Effector memory CD8-positive, alpha-beta T cell (primary cell): ENCODE measurements around the gene IRAK1.

Experiments used
- ATAC-seq: fragments of 150-1000 bp; cut with Tn5 transposase; replicated peaks from 2 replicates; pipeline ENCODE4 v1.10.0; 2021; ENCODE audit warnings: mild to moderate bottlenecking, moderate library complexity
- DNase-seq, 3 experiments: peaks; one replicate each; pipeline ENCODE4 v3.0.0; 2021
- H3K27ac Mint-ChIP-seq, 2 donors: one replicate each; pipeline ENCODE4 v1.8.0; 2022; ENCODE audit warnings: mild to moderate bottlenecking in 2 of 2, mixed read lengths in 2 of 2, moderate library complexity in 2 of 2
- H3K27me3 Mint-ChIP-seq, 2 donors: one replicate each; pipeline ENCODE4 v1.8.0; 2022; ENCODE audit warnings: mixed read lengths in 2 of 2
- H3K36me3 Mint-ChIP-seq: one replicate; pipeline ENCODE4 v1.8.0; 2022; ENCODE audit warnings: mild to moderate bottlenecking, moderate library complexity, mixed read lengths; ENCODE audit not compliant: insufficient read depth
- H3K4me1 Mint-ChIP-seq, 2 donors: one replicate each; pipeline ENCODE4 v1.8.0; 2022; ENCODE audit warnings: low read depth in 2 of 2, mixed read lengths in 2 of 2
- H3K4me3 Mint-ChIP-seq, 2 donors: one replicate each; pipeline ENCODE4 v1.8.0; 2022; ENCODE audit warnings: mild to moderate bottlenecking in 2 of 2, mixed read lengths in 2 of 2, moderate library complexity in 2 of 2
- H3K9me3 Mint-ChIP-seq, 2 donors: one replicate each; pipeline ENCODE4 v1.8.0; 2022; ENCODE audit warnings: mixed read lengths in 2 of 2

The IRAK1 gene

DNA sequence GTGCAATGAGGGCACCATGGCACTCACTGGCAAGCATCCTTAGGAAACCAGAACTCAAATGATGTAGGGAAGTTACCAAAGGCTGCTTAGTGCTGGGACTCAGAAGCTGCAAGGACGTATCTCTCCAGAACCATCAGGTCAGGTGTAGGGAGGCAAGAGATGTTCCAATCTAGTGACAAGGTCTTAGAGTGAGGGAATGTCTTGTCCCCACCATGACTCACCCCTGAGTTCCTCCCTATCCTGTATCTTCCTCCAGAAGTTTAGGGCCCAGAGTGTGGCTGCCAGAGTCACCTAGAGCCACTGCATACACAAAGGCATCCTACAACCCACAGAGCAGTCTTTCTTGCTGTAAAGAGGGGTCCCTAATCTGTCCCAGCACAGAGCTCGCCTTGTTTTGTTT is 14.1 kb upstream of the IRAK1 start:
- H3K36me3 Mint-ChIP-seq: peaks cover 67% of the 10 kb centered on the region
- H3K9me3 Mint-ChIP-seq: no peaks in the 10 kb centered on the region
- no peak overlapping the region for H3K27ac Mint-ChIP-seq
- H3K4me3 Mint-ChIP-seq: no peak overlapping the region
- no peaks in the 10 kb centered on the region for H3K27me3 Mint-ChIP-seq
- no peak for ATAC-seq
- DNase-seq: no peak
- peaks cover 11 to 16% of the 10 kb centered on the region in 2 donors for H3K4me1 Mint-ChIP-seq

- no peak overlapping the region for H3K4me3 Mint-ChIP-seq
- peaks cover 71% of the 10 kb centered on the region for H3K36me3 Mint-ChIP-seq
- H3K27me3 Mint-ChIP-seq: no peaks in the 10 kb centered on the region
- H3K4me1 Mint-ChIP-seq: peaks cover 11 to 14% of the 10 kb centered on the region in 2 donors
- DNase-seq (no peak), ATAC-seq (no peak)
- no peaks in the 10 kb centered on the region for H3K9me3 Mint-ChIP-seq
- H3K27ac Mint-ChIP-seq: peak overlapping the region in 1 of 2 donors; percentile 84
Measured at GRCh38 chrX:154032653-154033052, 13.0 kb upstream of the IRAK1 start.

GRCh38 chrX:154032160-154032559 is 12.5 kb upstream of the IRAK1 start:
- ATAC-seq: no peak
- H3K27me3 Mint-ChIP-seq: no peaks in the 10 kb centered on the region
- peaks cover 11 to 14% of the 10 kb centered on the region in 2 donors for H3K4me1 Mint-ChIP-seq
- no peak overlapping the region for H3K4me3 Mint-ChIP-seq
- H3K27ac Mint-ChIP-seq: no peak overlapping the region
- no peaks in the 10 kb centered on the region for H3K9me3 Mint-ChIP-seq
- DNase-seq: no peak
- H3K36me3 Mint-ChIP-seq: peaks cover 70% of the 10 kb centered on the region

GRCh38 chrX:154030715-154031305 is 11.1 kb upstream of the IRAK1 start:
- ATAC-seq (no peak), DNase-seq (no peak)
- Mint-ChIP-seq H3K27me3 (no peaks in the 10 kb centered on the region), H3K4me1 (peaks cover 4 to 9% of the 10 kb centered on the region in 2 donors), H3K36me3 (peaks cover 62% of the 10 kb centered on the region), H3K9me3 (no peaks in the 10 kb centered on the region), H3K4me3 (no peak overlapping the region), H3K27ac (no peak overlapping the region)

DNA sequence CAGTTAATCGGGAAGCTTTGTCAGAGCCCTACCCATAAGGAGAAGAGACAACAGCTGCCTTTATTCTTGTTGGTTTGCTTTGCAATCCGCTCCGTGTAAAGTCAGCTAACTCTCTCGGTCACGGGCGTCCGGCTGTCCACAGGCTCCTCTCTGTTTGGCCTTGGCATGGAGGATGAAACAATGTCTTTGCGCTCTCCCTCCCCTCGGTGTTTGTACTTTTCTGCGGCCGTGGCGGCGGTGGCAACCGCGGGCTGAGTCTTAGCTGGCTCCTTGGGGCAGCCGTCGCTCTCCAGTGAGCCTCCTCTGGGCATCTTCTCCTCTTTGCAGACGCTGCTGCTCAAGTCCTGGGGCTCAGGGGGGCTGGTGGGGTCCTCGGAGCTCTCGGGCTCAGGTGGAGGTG is 10.6 kb upstream of the IRAK1 start:
- ATAC-seq (no peak), DNase-seq (no peak)
- Mint-ChIP-seq H3K36me3 (peaks cover 61% of the 10 kb centered on the region), H3K4me1 (peaks cover 4 to 9% of the 10 kb centered on the region in 2 donors), H3K9me3 (no peaks in the 10 kb centered on the region), H3K27me3 (no peaks in the 10 kb centered on the region), H3K4me3 (no peak overlapping the region), H3K27ac (no peak overlapping the region)

DNA sequence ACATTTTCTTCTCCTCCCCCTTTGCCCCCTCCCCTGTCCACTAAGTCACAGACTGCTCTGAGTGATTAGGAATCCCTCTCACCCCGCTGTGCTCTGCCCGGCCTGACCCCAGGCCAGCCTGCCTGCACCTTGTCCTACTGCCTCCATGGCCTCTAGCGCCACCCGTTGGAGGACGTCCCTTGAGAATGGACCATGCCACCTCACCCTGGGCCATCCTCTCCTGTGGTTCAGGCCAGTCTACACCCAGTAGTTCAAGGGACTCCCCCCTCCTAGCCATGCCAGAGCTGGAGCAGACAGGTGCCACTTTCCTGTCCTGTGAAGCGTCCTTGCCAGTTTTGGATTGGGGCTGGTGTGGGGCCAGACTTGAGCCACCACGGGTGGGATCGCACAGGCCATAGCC is 9.7 kb upstream of the IRAK1 start:
- Mint-ChIP-seq H3K4me3 (no peak overlapping the region), H3K27me3 (no peaks in the 10 kb centered on the region), H3K27ac (peak overlapping the region in 1 of 2 donors; percentile 87), H3K9me3 (no peaks in the 10 kb centered on the region), H3K36me3 (peaks cover 57% of the 10 kb centered on the region), H3K4me1 (peaks cover 0 to 9% of the 10 kb centered on the region in 2 donors)
- ATAC-seq: no peak
- DNase-seq: no peak

DNA sequence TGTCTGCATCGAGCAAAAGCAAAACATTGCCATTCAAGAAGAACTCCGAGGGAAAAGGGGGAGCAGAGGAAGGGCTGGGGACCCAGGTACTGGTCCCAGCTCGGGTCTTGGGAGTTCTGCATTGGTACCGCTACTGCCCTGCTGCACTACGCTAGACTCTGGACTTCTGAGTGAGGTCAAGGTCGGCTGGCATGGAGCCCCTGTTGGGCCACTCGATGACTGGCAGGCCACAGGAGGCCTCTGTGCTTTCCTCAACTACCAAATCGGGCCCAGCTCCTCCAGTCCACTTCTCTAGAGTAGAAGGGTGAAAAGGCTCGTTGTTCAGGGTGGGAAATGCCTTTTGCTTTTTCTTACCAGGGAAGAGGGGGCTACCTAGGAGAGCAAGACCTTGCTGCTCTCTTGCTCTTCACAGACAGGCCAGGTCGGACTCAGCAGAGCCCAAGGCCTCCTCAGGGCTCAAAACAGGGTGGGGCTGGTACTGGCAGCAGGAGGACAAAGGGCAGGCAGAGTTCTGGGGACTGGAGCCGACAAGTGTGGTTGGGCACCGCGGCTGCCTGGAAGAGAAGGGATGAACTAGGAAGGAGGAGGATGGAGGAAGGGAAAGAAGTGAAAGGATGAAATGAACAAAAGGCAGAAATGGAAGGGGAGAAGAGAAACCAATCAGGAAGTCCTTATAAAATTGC is 8.9 kb upstream of the IRAK1 start:
- Mint-ChIP-seq H3K4me3 (peak overlapping the region in 1 of 2 donors; percentile 10), H3K36me3 (peaks cover 52% of the 10 kb centered on the region), H3K27ac (peak overlapping the region; percentile 32 to 87), H3K4me1 (peaks cover 0 to 8% of the 10 kb centered on the region in 2 donors), H3K27me3 (no peaks in the 10 kb centered on the region), H3K9me3 (no peaks in the 10 kb centered on the region)
- DNase-seq: no peak
- no peak for ATAC-seq

- DNase-seq (no peak), ATAC-seq (no peak)
- Mint-ChIP-seq H3K27me3 (no peaks in the 10 kb centered on the region), H3K4me1 (peaks cover 2 to 7% of the 10 kb centered on the region in 2 donors), H3K27ac (peak overlapping the region; percentile 86 to 87), H3K4me3 (no peak overlapping the region), H3K9me3 (no peaks in the 10 kb centered on the region), H3K36me3 (peaks cover 52% of the 10 kb centered on the region)
Measured at GRCh38 chrX:154027986-154028385, 8.3 kb upstream of the IRAK1 start.

DNA sequence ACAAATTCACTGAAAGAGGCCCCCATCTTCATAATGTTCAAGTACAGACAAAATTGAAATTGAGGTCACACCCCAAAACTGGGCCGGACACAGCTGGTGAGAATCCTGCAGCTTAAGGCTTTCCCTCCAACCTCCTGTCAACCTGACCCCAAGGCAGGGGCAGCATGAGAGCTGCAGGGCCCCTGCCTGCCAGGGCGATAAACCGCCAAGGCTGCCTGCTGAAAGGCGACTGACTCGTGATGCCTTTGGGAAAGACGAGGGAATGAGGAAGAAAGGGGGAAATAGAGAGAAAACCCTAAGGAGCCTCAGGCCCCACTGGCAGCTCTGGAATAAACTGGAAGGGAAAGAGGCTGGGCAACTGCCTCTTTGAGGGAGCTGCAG is 7.3 kb upstream of the IRAK1 start:
- no peaks in the 10 kb centered on the region for H3K27me3 Mint-ChIP-seq
- ATAC-seq (no peak), DNase-seq (no peak)
- peaks cover 2 to 7% of the 10 kb centered on the region in 2 donors for H3K4me1 Mint-ChIP-seq
- H3K9me3 Mint-ChIP-seq: no peaks in the 10 kb centered on the region
- H3K27ac Mint-ChIP-seq: no peak overlapping the region
- H3K4me3 Mint-ChIP-seq: no peak overlapping the region
- H3K36me3 Mint-ChIP-seq: peaks cover 44% of the 10 kb centered on the region

- no peaks in the 10 kb centered on the region for H3K27me3 Mint-ChIP-seq
- H3K4me1 Mint-ChIP-seq: peaks cover 2 to 7% of the 10 kb centered on the region in 2 donors
- H3K9me3 Mint-ChIP-seq: no peaks in the 10 kb centered on the region
- H3K27ac Mint-ChIP-seq: no peak overlapping the region
- no peak for DNase-seq
- no peak overlapping the region for H3K4me3 Mint-ChIP-seq
- ATAC-seq: no peak
- peaks cover 38% of the 10 kb centered on the region for H3K36me3 Mint-ChIP-seq
Measured at GRCh38 chrX:154026136-154027021, 6.7 kb upstream of the IRAK1 start.

GRCh38 chrX:154025230-154025629 is 5.5 kb upstream of the IRAK1 start:
- Mint-ChIP-seq H3K9me3 (no peaks in the 10 kb centered on the region), H3K36me3 (peaks cover 37% of the 10 kb centered on the region), H3K27ac (no peak overlapping the region), H3K27me3 (no peaks in the 10 kb centered on the region), H3K4me1 (peaks cover 7 to 11% of the 10 kb centered on the region in 2 donors), H3K4me3 (no peak overlapping the region)
- DNase-seq (no peak), ATAC-seq (no peak)

DNA sequence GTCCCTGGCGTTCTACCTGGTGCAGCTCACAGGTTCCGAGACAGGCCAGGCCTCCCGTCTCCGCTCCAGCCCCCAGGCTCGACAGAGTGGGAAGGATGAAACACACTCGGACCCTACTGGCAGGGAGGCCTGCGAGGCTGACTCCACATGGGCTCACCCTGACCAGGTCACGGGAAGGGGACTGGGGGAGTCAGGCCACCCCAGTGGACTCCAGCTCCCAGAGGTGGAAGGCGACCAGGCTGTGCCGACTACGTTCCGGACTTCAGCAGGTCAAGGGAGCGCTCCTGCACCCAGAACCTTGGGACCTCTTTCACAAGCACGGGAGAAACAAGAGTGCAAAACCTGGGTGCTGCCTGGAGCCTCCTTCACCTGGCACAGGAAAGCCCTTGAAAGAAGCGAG is 4.6 kb upstream of the IRAK1 start:
- no peak overlapping the region for H3K27ac Mint-ChIP-seq
- DNase-seq: no peak
- peaks cover 31% of the 10 kb centered on the region for H3K36me3 Mint-ChIP-seq
- H3K27me3 Mint-ChIP-seq: no peaks in the 10 kb centered on the region
- ATAC-seq: no peak
- H3K4me1 Mint-ChIP-seq: peaks cover 8 to 9% of the 10 kb centered on the region in 2 donors
- no peak overlapping the region for H3K4me3 Mint-ChIP-seq
- no peaks in the 10 kb centered on the region for H3K9me3 Mint-ChIP-seq

- H3K27ac Mint-ChIP-seq: peak overlapping the region in 1 of 2 donors; percentile 58
- no peak for DNase-seq
- H3K27me3 Mint-ChIP-seq: no peaks in the 10 kb centered on the region
- H3K9me3 Mint-ChIP-seq: no peaks in the 10 kb centered on the region
- ATAC-seq: no peak
- H3K36me3 Mint-ChIP-seq: peaks cover 30% of the 10 kb centered on the region
- no peak overlapping the region for H3K4me3 Mint-ChIP-seq
- H3K4me1 Mint-ChIP-seq: peaks cover 11 to 13% of the 10 kb centered on the region in 2 donors
Measured at GRCh38 chrX:154023276-154024000, 3.7 kb upstream of the IRAK1 start.
